ENCODE measurements around the gene CAMTA1. TPM values are rescaled to one million over a fixed set of nuclear protein-coding genes. Genes with fewer than 3 reads are reported as not detected.
"Not testable (repeated sequence)": the region's sequence is repeated elsewhere in the genome, so short reads cannot be mapped to it uniquely, and the experiment has no call there.

The CAMTA1 gene
- total and polyA plus RNA-seq, 2 experiments from 2014 or later: 89.0 to 145 TPM

DNA sequence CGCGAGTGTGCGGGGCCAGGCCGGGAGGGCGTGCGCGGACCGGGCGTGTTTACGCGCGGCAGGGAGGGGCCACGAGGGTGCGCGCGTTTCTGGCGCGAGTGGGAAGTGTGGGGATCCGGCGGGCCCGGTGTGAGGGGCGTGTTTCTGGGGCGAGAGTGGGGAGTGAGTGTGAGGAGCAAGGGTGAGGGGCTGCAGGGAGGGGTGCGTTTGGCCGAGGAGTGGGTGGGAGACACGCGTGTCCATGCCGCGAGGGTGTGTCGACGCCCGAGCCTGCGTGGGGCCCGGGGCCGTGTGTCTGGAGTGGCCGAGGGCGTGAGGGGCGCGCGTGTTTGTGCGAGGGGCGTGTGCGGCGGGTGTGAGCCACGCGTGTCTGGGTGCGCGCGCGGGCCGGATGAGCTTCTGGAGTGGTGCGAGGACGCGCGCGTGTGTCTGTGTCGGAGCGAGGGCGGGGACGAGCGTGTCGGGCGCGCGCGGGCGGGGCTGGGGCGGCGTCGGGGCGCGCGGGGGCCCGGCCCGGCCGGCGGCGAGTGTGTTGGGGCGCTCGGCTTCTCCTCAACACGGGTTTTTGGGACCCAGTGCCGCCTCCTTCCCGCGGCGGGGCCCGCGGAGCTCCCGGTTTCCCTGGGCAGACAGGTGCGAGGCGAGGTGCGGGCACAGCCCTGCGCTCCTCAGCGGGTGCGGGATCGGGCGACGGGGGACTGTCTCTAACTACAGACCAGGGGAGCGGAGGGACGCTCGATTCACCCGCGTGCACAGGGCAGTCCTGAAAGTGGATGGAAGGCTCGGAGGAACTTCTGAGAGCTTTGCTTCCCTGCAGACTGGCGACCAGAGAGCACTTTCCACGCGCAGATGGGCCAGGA lies 920.0 kb downstream of the CAMTA1 start:
- H2AFZ ChIP-seq: peak overlapping the region; percentile 21
- WGBS (ENCODE audit: low lambda C conversion rate, missing lambda C conversion rate): 11% methylated on average over 37 of the region's 106 CpGs
- no peak overlapping the region for H3K27ac ChIP-seq

GRCh38 chr1:7705908-7706216 lies 920.6 kb downstream of the CAMTA1 start:
- no peaks in the 10 kb centered on the region for H3K79me2 ChIP-seq
- H2AFZ ChIP-seq: peak overlapping the region; percentile 21
- H3K4me2 ChIP-seq: peak overlapping the region; percentile 92
- no peaks in the 10 kb centered on the region for H4K20me1 ChIP-seq (ENCODE audit: insufficient read depth, poor library complexity, severe bottlenecking)
- no peaks in the 10 kb centered on the region for H3K9me3 ChIP-seq (ENCODE audit: low read depth)
- 43% methylated on average over 7 of the region's 7 CpGs for WGBS (ENCODE audit: low lambda C conversion rate, missing lambda C conversion rate)
- no peaks in the 10 kb centered on the region for H3K4me1 ChIP-seq (ENCODE audit: insufficient read depth)
- H3K27me3 ChIP-seq: peaks cover 42% of the 10 kb centered on the region
- no peak overlapping the region for H3K4me3 ChIP-seq
- TF ChIP-seq EZH2 (IDR thresholded peaks at IDR 0.05; ENCODE audit: borderline replicate concordance): peak; percentile 61
- no peak for TF ChIP-seq EZH2phosphoT487 (IDR thresholded peaks at IDR 0.05; ENCODE audit: low read depth, severe bottlenecking, unreplicated experiment)
- no peaks in the 10 kb centered on the region for H3K36me3 ChIP-seq (replicated peaks; ENCODE audit: insufficient read depth, low read depth)
- H3K9me2 ChIP-seq (replicated peaks; ENCODE audit: insufficient read depth): no peaks in the 10 kb centered on the region
- DNase-seq (ENCODE audit: low spot score): no peak
- H3K27ac ChIP-seq: no peak overlapping the region

More for the DNA sequence above, 920.0 kb downstream of the CAMTA1 start:
- Histone ChIP-seq H3K9me2 (replicated peaks; ENCODE audit: insufficient read depth) (no peaks in the 10 kb centered on the region), H3K4me3 (peak overlapping the region; percentile 29), H3K9me3 (ENCODE audit: low read depth) (no peaks in the 10 kb centered on the region), H4K20me1 (ENCODE audit: insufficient read depth, poor library complexity, severe bottlenecking) (no peaks in the 10 kb centered on the region), H3K36me3 (replicated peaks; ENCODE audit: insufficient read depth, low read depth) (no peaks in the 10 kb centered on the region), H3K4me1 (ENCODE audit: insufficient read depth) (no peaks in the 10 kb centered on the region), H3K79me2 (no peaks in the 10 kb centered on the region), H3K4me2 (peak overlapping the region; percentile 92), H3K27me3 (peaks cover 47% of the 10 kb centered on the region)
- DNase-seq (ENCODE audit: low spot score): peak; percentile 29
- TF ChIP-seq EZH2phosphoT487 (IDR thresholded peaks at IDR 0.05; ENCODE audit: low read depth, severe bottlenecking, unreplicated experiment) (no peak), EZH2 (IDR thresholded peaks at IDR 0.05; ENCODE audit: borderline replicate concordance) (peak; percentile 82)

- Histone ChIP-seq H2AFZ (no peak overlapping the region), H3K4me3 (no peak overlapping the region), H3K9me2 (replicated peaks; ENCODE audit: insufficient read depth) (no peaks in the 10 kb centered on the region), H3K4me2 (no peak overlapping the region), H3K27me3 (peaks cover 30% of the 10 kb centered on the region), H4K20me1 (ENCODE audit: insufficient read depth, poor library complexity, severe bottlenecking) (no peaks in the 10 kb centered on the region), H3K9me3 (ENCODE audit: low read depth) (no peaks in the 10 kb centered on the region), H3K79me2 (no peaks in the 10 kb centered on the region), H3K36me3 (replicated peaks; ENCODE audit: insufficient read depth, low read depth) (no peaks in the 10 kb centered on the region), H3K4me1 (ENCODE audit: insufficient read depth) (no peaks in the 10 kb centered on the region), H3K27ac (no peak overlapping the region)
- TF ChIP-seq EZH2phosphoT487 (IDR thresholded peaks at IDR 0.05; ENCODE audit: low read depth, severe bottlenecking, unreplicated experiment) (no peak), CTCF (IDR thresholded peaks at IDR 0.05; ENCODE audit: poor library complexity) (no peak), EZH2 (IDR thresholded peaks at IDR 0.05; ENCODE audit: borderline replicate concordance) (no peak)
- DNase-seq (ENCODE audit: low spot score): no peak
- 89% methylated on average over 4 of the region's 4 CpGs for WGBS (ENCODE audit: low lambda C conversion rate, missing lambda C conversion rate)
Observed at GRCh38 chr1:7707527-7707926, 922.3 kb downstream of the CAMTA1 start.

GRCh38 chr1:7708065-7708464 lies 922.8 kb downstream of the CAMTA1 start:
- not testable (repeated sequence) for H3K4me2 ChIP-seq; H3K4me3 ChIP-seq; H3K79me2 ChIP-seq; H2AFZ ChIP-seq; H3K9me2 ChIP-seq (replicated peaks; ENCODE audit: insufficient read depth); H3K27ac ChIP-seq; H3K9me3 ChIP-seq (ENCODE audit: low read depth); H4K20me1 ChIP-seq (ENCODE audit: insufficient read depth, poor library complexity, severe bottlenecking); H3K4me1 ChIP-seq (ENCODE audit: insufficient read depth); DNase-seq (ENCODE audit: low spot score); H3K36me3 ChIP-seq (replicated peaks; ENCODE audit: insufficient read depth, low read depth)
- peaks cover 25% of the 10 kb centered on the region for H3K27me3 ChIP-seq
- WGBS (ENCODE audit: low lambda C conversion rate, missing lambda C conversion rate): 91% methylated on average over 4 of the region's 4 CpGs

DNA sequence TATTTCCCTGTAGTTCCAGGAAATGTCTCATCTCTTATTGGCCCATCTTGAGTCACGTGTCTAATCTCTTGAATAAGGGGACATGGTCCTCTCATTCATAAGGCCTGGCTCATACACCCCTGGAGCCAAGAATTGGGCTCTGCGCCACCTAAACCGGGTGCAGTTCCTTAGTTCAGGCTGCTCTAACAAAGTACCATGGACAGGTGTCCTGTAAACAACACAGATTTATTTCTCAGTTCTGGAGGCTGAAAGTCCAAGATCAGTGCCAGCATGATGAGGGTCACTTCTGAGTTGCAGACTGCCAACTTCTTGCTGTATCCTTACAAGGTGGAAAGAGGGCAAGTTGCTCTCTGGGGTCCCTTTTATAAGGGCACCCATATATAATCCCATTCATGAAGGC lies 925.6 kb downstream of the CAMTA1 start:
- Histone ChIP-seq H3K27me3 (peaks cover 10% of the 10 kb centered on the region), H4K20me1 (ENCODE audit: insufficient read depth, poor library complexity, severe bottlenecking) (no peaks in the 10 kb centered on the region), H3K36me3 (replicated peaks; ENCODE audit: insufficient read depth, low read depth) (no peaks in the 10 kb centered on the region), H3K4me3 (no peak overlapping the region), H3K9me2 (replicated peaks; ENCODE audit: insufficient read depth) (no peaks in the 10 kb centered on the region), H2AFZ (no peak overlapping the region), H3K4me2 (no peak overlapping the region), H3K9me3 (ENCODE audit: low read depth) (no peaks in the 10 kb centered on the region), H3K79me2 (no peaks in the 10 kb centered on the region), H3K4me1 (ENCODE audit: insufficient read depth) (no peaks in the 10 kb centered on the region), H3K27ac (no peak overlapping the region)
- no peak for DNase-seq (ENCODE audit: low spot score)
- 85% methylated on average over 3 of the region's 3 CpGs for WGBS (ENCODE audit: low lambda C conversion rate, missing lambda C conversion rate)
- no peak for TF ChIP-seq CTCF (IDR thresholded peaks at IDR 0.05; ENCODE audit: poor library complexity)
- no peak for TF ChIP-seq EZH2phosphoT487 (IDR thresholded peaks at IDR 0.05; ENCODE audit: low read depth, severe bottlenecking, unreplicated experiment)
- no peak for TF ChIP-seq EZH2 (IDR thresholded peaks at IDR 0.05; ENCODE audit: borderline replicate concordance)

All from hepatocyte (in vitro differentiated cells).